Upper lobe of right lung (tissue), 1 donor: ENCODE measurements around the gene HOXA7. TPM values are rescaled to one million over a fixed set of nuclear protein-coding genes. Genes with fewer than 3 reads are reported as not detected.

ENCODE experiments used
- ATAC-seq: fragments of 200-7000 bp; cut with Tn5 transposase; one replicate; pipeline ENCODE4 v1.9.1; 2020; ENCODE audit warnings: mild to moderate bottlenecking, moderate library complexity
- DNase-seq: peaks from one replicate; pipeline ENCODE4 v3.0.0-alpha.2; 2020
- H3K27ac ChIP-seq: fragments of 200-600 bp; one replicate; pipeline ENCODE4 v1.8.0; 2022
- H3K27me3 ChIP-seq: fragments of 200-600 bp; one replicate; pipeline ENCODE4 v1.8.0; 2022; ENCODE audit warnings: mild to moderate bottlenecking
- H3K36me3 ChIP-seq: fragments of 200-600 bp; one replicate; pipeline ENCODE4 v1.8.0; 2022
- H3K4me1 ChIP-seq: fragments of 200-600 bp; one replicate; pipeline ENCODE4 v1.8.0; 2022
- H3K4me3 ChIP-seq: fragments of 200-600 bp; one replicate; pipeline ENCODE4 v1.8.0; 2022; ENCODE audit warnings: mild to moderate bottlenecking
- H3K9me3 ChIP-seq: fragments of 200-600 bp; one replicate; pipeline ENCODE4 v1.8.0; 2022
- intact Hi-C: fragments of 100-400 bp; cut with DNase I; formaldehyde crosslinking; loops from one replicate; pipeline ENCODE4 v1.11.0; 2022
- total RNA-seq: library from RNA; stranded (reverse); fragmentation: NEBNext Ultra II Directional; extraction: Animal tissue kit (Norgen Biotek cat#: 25700); gene quantifications from one replicate; pipeline ENCODE4 v1.2.1, GENCODE V29; 2021
- TF ChIP-seq, protein P1 (sequence below): fragments of 200-600 bp; IDR thresholded peaks from one replicate; pipeline ENCODE4 v1.8.0; 2022; ENCODE audit warnings: antibody characterized with exemption
- donor health status: DM: no; HTN: yes; CAD: no; lungs with severe emphysema.

Gene HOXA7
- total RNA-seq, 1 donor from 2014 or later = 2.9 TPM

DNA sequence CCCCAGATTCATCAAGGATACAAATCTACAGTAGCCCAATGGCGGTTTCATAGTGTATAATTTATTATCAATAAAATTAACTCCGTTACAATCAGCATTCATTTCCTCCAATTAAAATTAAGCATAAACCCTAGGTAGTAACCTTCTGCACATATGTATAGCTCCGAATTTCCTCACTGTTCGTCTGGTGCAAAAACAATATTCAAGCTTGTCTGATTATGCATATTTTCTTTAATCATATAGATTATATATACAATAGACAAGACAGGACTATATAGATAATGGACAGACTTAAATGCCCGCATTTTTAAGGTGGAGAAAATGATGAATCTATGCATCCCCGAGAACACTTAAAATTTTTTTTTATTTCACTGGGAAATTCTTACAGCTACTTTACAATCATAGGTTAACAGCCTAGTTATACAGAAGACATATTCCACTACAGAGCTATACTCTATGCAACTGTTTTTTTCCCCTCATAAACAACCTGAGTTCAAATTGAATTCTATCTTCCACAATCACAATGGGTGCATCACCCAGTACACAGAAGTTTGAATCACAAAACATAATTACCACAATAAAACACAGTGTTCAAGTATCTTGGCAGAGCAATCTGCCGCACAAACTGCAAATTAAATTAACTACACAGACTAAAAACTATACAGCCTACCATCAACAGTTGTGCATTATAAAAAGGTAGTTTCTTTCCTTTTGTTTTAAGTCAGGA lies 6.2 kb upstream of the HOXA7 start:
- ATAC-seq (no peak), DNase-seq (no peak)
- Histone ChIP-seq H3K27me3 (peaks cover 93% of the 10 kb centered on the region), H3K4me1 (peaks cover 29% of the 10 kb centered on the region), H3K27ac (no peak overlapping the region), H3K9me3 (no peaks in the 10 kb centered on the region), H3K4me3 (no peak overlapping the region), H3K36me3 (no peaks in the 10 kb centered on the region)
- intact Hi-C loops = loop anchor here (10.0 kb wide), 2 partner anchors 1268 to 1298 kb away; no protein-coding TSS in a partner anchor
- TF ChIP-seq, protein P1, sequence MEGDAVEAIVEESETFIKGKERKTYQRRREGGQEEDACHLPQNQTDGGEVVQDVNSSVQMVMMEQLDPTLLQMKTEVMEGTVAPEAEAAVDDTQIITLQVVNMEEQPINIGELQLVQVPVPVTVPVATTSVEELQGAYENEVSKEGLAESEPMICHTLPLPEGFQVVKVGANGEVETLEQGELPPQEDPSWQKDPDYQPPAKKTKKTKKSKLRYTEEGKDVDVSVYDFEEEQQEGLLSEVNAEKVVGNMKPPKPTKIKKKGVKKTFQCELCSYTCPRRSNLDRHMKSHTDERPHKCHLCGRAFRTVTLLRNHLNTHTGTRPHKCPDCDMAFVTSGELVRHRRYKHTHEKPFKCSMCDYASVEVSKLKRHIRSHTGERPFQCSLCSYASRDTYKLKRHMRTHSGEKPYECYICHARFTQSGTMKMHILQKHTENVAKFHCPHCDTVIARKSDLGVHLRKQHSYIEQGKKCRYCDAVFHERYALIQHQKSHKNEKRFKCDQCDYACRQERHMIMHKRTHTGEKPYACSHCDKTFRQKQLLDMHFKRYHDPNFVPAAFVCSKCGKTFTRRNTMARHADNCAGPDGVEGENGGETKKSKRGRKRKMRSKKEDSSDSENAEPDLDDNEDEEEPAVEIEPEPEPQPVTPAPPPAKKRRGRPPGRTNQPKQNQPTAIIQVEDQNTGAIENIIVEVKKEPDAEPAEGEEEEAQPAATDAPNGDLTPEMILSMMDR = no peak

DNA sequence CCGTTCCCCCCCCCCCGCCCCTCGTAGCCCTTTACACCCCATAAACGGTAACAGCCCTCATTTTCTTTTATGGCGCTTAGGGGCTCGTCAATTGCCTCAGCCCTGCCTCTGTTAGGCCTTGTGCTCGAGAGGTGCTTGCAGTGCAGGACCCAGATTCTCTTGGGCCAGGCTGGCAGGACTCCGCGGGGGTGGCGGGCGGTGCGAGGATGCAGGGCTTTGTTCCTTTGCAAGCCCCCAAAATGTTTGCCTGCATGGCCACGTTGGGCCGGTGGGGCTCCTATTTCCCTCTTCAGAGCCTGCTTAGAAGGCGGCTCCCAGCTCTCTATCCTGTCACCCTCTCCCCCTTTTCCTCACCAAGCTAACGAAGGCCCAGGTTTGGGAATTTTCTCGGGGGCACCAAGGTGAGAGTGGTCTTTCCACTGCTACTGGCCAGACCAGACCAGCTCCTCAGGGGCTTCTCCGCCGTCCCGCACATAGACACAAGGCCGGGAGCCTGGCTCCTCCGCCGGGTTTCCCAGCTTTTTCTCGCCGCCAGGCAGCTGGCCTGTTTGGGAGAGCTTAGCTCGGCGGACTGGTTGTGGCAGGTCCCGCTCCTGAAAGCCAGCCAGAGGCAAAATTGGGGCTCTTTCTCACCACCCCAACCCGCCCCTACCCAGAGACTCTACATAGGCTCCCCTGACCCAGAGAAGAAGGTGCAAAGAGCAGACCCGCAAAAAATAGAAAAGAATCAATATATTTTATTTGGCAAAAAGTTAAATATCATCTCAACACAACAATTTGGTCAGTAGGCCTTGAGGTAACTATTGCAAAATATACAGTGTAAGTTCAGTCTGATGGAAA lies 5.5 kb upstream of the HOXA7 start:
- H3K4me1 ChIP-seq = peaks cover 29% of the 10 kb centered on the region
- H3K36me3 ChIP-seq = no peaks in the 10 kb centered on the region
- ATAC-seq = no peak
- H3K4me3 ChIP-seq = no peak overlapping the region
- TF ChIP-seq, protein P1 = no peak
- H3K9me3 ChIP-seq = no peaks in the 10 kb centered on the region
- DNase-seq = peak; percentile 59
- H3K27me3 ChIP-seq = peaks cover 93% of the 10 kb centered on the region
- intact Hi-C loops = loop anchor here (10.0 kb wide), 2 partner anchors 1267 to 1297 kb away; no protein-coding TSS in a partner anchor
- H3K27ac ChIP-seq = no peak overlapping the region

DNA sequence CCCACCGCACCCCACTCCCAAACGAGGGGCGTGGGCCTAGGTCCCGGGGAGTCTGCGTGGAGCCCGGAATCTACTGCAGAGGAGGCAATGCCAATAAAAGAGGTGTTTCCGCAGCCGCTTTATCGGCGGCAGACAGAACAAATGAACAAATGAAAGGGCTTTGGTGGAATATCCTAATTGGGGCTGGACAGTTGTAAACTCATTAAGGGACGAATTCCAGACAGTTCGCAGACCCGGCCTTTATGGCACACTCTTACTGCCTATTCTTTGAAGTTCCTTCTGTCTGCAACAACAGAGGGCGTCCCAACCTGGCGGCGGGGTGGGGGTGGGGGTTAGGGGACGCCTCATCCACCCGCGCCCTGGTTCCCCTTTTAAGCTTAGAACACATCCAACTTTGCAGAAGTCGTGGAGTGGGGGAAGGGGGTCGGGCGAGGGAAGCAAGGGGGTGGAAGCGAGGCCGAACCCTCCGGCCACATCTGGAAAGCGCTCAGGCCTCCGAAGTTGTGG lies 4.8 kb upstream of the HOXA7 start:
- DNase-seq (peak; percentile 68), ATAC-seq (peak; percentile 50)
- no peaks in the 10 kb centered on the region for H3K36me3 ChIP-seq
- peaks cover 27% of the 10 kb centered on the region for H3K4me1 ChIP-seq
- intact Hi-C loops = loop anchor here (10.0 kb wide), 2 partner anchors 1266 to 1296 kb away; no protein-coding TSS in a partner anchor
- no peak overlapping the region for H3K27ac ChIP-seq
- peaks cover 91% of the 10 kb centered on the region for H3K27me3 ChIP-seq
- no peaks in the 10 kb centered on the region for H3K9me3 ChIP-seq
- TF ChIP-seq, protein P1 = no peak
- peak overlapping the region; percentile 62 for H3K4me3 ChIP-seq

DNA sequence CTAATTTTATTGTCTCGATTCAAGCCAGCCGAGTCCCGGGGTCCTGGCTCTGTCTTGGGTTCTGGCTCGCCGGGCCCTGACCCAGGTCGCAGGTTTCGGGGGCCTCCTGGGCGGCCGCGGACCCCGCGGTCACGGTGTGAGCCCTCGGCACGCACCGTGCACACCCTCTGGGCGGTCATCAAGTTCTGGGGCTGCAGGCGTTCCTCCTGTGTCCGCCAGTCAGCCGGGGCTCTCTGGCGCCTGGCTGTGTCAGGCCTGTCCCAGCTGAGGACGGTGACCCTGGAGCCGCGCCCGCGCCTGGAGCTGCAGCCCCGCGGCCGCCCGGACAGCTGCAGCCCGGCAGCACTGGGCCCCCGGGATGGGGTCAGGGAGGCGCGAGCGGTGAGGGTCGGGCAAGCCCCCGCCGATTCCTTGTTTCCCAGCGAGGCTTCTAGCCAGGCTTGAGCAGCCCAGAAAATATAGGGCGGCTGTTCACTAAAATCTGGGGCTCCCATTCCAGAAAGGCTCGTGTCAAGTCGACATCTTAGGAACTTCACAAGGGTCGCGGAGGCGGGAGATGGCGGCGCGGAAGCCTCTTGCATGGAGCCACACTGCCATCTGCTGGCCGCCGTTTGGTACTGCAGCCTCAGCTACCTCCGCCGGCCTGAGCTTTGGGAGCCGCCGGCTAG lies 4.2 kb upstream of the HOXA7 start:
- Histone ChIP-seq H3K36me3 (no peaks in the 10 kb centered on the region), H3K27me3 (peaks cover 90% of the 10 kb centered on the region), H3K9me3 (no peaks in the 10 kb centered on the region), H3K4me1 (peaks cover 24% of the 10 kb centered on the region), H3K27ac (peak overlapping the region; percentile 44), H3K4me3 (peak overlapping the region; percentile 62)
- TF ChIP-seq, protein P1 = peak; percentile 99
- intact Hi-C loops = loop anchor here (10.0 kb wide), 2 partner anchors 1266 to 1296 kb away; no protein-coding TSS in a partner anchor
- DNase-seq (peak; percentile 92), ATAC-seq (peak; percentile 93)

DNA sequence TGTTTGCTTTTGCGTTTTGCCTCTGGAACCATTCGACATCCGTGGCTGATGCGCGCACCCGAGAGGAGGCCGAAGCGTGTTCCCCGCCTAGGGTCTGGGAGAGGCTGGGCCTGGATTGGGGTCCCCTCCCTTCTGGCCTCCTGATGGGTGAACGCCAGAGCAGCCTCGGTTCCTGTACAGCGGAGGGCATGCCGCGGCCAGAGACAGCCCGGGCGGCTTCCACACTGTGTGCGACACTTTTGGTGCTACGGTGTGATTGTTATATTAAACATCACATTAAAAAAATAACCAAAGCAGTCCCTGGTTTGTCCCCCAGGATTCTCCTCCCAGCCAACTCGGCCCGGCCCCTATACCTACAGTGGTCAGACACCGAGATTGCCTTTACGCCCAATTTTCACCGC lies 3.7 kb upstream of the HOXA7 start:
- H3K9me3 ChIP-seq = no peaks in the 10 kb centered on the region
- no peak overlapping the region for H3K27ac ChIP-seq
- DNase-seq = peak; percentile 63
- ATAC-seq = no peak
- TF ChIP-seq, protein P1 = no peak
- H3K36me3 ChIP-seq = no peaks in the 10 kb centered on the region
- peak overlapping the region; percentile 62 for H3K4me3 ChIP-seq
- H3K4me1 ChIP-seq = peaks cover 27% of the 10 kb centered on the region
- intact Hi-C loops = loop anchor here (10.0 kb wide), 2 partner anchors 1265 to 1295 kb away; no protein-coding TSS in a partner anchor
- peaks cover 90% of the 10 kb centered on the region for H3K27me3 ChIP-seq
